ENCODE measurements around the gene TMEM121B.
"Not testable (repeated sequence)": the region's sequence is repeated elsewhere in the genome, so short reads cannot be mapped to it uniquely, and the experiment has no call there.

Gene TMEM121B

DNA sequence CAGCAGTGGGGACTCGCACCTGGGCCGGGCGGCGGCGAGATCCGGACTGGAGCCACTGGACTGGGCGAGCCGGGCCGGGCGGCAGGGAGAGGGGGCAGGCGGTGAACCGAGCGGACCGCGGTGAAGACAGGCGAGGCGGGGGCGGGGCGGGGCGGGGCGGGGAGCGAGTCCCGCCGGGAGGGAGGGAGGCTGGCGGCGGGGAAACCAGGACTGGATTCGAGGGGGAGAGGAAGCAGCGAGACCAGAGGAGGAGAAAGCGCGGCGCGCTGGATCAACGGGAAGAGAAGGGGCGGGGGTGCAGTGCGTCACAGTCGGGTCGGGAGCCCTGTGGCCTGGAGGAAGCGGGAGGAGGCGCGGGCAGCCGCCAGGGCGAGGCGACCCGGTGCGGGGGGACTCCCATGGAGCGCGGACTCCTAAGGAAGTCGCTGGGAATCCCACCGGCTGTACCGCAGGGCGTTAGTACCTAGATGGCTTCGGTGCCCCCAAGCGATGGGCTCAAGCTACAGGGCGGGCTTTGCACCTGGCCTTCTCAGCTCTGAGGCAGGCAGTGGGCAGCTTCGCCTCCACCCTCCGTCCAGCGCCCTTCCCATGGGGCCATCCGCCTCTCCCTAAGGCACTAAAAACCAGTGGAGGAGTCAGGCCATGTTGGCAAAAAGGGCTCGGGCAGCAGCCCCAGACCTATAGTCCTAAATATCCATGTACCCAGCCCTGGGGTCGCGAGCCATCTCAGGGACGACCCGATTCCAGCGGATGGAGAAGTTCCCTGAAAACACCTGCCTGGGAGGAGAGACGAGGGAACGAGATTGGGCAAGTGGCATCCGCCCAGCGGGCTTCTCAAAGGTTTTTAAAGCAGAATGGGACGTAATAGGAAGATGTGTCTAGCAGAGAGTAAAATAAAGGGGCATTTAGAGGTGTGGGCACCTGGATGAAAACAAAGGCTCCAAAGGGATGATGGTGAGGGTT lies at the start of gene TMEM121B:
TMEM121B (minus strand) TSS at position 128 of the 963 bp plus-strand sequence. CDS start 233 bp downstream, outside the sequence.
- peak; percentile 63 for DNase-seq (ENCODE audit: low read depth)

DNA sequence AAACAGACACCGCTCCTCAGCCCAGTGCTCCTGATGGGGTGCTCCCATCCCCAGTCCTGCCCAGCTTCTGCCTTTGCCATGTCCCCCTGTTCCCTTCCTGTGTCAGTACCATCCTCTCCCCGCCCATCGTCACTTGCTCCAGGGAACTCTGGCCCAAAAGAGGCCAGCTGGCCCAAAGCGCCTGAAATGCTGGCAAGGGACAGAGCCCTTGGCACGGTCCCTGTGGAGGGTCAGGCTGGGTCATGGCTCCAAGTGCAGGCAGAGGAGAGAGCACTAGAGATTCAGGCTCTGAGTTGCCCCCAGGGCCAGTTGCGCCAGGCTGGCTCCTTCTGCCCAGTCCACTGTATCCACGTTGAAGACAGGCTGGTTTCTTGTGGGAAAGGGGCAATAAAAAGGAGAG lies 46.3 kb upstream of the TMEM121B start:
- no peak for DNase-seq (ENCODE audit: low read depth)

DNA sequence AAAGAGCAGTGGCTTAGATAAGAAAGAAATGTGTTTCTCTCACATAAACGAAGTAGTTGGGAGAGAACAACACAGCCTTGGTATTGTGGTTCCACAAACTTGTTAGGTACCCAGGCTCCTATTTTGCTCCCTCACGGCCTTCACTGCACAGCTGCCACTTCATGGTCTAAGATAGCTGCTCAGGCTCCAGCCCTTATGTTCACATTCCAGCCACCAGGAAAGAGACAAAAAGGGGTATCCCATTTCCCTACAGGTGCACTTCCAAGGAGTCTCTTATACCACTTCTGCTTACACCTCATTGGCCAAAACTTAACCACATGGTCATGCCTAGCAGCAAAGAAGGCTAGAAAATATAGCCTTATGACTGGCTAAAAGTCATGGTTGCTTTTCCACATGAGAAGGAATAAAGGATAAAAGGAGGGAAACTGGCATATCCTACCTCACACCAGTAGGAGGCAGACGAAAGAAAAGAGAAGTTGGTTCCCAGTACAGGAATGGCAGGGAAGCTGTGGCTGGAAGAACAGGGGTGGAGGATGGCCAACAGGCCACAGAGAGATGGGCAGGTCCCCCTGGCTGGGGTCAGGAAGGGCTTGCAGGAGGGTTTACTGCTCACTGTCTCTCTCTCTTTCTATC lies 43.3 kb upstream of the TMEM121B start:
- peak; percentile 37 for DNase-seq (ENCODE audit: low read depth)

DNA sequence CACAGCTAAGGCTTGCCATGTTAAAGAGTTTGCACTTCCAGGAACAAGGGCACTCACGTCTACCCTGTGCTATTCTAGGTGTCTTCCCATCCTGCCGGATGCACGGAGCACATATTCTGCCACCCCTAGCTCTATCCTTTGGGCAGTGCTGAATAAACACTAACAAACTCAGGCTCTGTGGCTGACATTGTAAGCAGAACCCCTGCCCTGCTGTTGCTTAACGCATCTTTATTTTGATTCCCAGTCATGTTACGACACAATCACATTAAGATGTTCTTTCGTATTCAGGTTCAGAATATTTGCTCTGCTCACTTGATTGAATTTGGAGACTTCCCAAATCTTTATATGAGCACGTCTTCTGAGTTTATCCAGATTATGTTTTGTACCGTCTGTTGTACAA lies 41.6 kb upstream of the TMEM121B start:
- no peak for DNase-seq (ENCODE audit: low read depth)

DNA sequence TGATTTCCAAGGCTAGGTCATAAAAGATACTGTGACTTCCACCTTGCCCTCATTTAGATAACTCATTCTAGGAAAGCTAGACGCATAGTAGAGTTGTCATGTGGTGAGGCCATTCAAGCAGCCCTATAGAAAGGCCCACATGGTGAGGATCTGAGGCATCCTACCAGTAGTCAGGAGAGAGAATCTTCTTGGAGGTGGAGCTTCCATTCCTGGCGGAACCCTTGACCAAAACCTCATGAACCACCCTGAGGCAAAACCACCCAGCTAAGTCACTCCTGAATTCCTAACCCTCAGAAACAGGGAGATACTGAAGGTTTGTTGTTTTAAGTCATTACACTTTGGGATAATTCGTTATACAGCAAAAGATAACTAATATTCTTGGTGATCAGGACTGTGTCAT lies 40.8 kb upstream of the TMEM121B start:
- DNase-seq (ENCODE audit: low read depth): peak; percentile 47

DNA sequence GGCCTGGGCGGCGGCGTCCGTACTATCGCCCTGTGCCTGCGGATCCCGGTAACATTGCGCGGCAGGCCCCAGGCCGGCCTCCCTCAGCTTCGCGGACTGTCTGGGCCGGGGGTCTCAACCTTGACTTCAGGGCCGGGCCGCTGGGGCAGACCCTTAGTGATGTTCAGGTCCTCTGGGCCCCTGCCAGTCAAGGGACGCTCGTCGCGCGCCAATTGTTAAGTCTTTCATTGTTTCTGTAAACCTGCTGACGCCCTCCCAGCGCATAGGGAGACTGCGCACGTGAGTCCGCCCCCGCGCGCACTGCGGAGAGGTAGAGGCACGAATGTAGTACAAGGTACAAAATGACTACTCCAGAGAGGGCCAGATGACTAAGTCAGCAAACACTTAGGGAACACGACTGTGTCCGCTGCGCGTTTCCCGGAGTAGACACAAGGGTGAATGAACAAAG lies 38.4 kb upstream of the TMEM121B start:
- peak; percentile 50 for DNase-seq (ENCODE audit: low read depth)

DNA sequence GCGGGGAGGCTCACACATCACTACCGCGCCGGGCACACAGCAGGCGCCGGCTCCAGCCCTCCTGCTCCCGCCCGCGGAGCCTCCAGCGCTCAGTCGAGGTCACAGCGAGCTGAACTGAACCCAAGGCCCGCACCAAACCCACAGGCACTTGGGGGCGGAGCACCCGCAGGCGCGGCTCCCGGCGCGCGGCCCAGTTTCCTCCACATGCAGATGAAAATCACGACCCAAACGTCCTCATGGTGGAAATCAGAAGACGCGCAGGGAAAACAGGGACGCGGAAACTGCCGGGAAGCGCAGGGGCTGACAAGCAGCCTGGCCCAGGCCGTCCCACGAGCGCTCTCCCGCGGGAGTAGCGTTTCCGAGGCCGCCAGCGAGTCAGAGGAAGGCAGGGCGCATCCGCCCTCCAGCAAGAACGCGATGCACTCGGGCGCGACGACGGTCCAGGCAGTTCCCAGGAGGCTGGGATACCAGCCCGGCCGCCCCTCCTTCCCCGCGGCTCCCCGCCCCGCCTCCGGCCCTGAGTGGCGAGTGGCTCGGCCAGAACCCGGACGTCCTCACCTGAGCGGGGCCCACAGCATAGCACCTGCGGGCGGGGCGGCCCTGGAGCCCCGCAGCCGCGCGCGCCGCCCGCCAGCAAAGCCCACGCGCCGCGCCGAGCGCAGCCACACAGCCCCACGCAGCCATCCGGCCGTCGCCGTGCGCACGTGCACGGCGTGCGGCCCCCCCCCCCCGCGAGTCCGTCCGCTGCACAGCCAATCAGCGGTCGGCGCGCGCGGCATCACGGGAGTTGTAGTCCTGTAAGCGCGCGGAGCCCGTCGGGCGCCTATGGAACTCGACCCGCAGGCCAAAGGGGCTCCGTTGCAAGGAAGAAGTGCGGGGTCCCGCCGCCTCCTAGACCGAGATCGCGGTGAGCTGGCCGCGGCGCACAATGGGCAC lies 37.7 kb upstream of the TMEM121B start, which contains the start of gene HDHD5:
HDHD5 (minus strand) TSS at position 710 of the 936 bp plus-strand sequence; CDS start at position 684, 26 bp downstream.
- peak; percentile 92 for DNase-seq (ENCODE audit: low read depth)

DNA sequence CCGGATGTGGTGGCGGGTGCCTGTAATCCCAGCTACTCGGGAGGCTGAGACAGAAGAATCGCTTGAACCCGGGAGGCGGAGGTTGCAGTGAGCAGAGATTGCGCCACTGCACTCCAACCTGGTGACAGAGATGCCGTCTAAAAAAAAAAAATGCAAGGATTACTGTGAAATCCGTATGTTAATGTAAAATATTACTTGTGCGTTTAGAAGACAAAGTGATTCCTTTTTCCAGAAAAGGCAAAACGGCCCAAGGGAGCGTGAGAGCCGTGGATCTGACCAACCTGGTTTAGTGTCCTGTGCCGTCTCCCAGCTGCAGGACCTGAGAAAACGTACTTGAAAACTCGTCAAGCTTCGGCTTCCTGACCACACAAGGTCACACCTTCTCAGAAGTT lies 37.0 kb upstream of the TMEM121B start:
- DNase-seq (ENCODE audit: low read depth): no peak

DNA sequence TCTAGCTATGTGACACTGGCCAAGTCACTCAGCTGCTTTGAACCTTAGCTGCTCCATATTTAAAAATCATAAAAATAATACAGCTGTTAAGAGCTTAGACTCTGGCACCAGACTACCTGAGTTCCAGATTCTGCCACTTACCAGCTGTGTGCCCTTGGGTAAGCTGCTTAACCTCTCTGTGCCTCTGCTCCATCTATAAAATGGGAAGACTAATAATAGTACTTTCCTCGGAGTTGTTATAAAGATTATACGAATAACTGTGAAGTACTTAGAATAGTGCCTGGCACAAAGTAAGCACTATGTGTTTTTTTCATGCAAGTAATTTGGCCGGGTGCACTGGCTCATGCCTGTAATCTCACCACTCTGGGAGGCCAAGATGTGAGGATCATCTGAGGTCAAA lies 36.6 kb upstream of the TMEM121B start:
- no peak for DNase-seq (ENCODE audit: low read depth)

DNA sequence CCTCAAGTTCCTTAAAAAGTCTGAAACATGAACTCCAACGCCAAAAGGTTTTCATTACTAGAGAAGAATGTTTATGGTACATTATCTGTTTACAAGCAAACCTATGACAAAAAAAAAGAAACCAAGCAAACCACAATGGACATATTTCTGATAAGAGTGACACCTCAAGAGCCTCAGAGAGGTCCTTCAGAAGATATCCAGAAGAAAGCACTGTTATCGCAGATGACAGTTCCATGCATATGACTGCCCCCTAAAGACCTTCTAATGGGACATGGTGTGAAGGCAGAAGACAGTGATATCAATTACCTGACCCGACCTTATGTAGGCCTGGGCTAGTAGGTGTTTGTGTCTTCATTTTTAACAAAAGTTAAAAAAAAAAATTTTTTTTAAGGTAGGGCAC lies 34.8 kb upstream of the TMEM121B start:
- no peak for DNase-seq (ENCODE audit: low read depth)

DNA sequence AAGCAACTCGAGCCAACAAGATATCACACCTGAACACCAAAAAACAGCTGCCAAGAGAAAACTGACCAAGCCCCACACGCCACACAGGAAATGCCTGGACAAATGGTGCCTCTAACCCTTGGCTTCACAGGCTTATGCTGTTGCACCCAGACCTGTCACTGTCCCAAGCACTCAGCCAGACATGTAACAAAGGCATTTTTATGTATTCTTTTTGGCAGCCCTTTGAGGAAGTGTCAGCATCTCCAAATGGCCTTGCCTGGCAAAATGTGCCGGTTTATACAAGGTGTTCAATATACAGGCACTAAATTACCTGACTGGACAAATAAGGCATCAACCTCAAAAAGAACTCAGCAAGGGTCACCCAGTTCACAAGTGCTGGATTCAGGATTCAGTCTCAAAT lies 31.8 kb upstream of the TMEM121B start:
- DNase-seq (ENCODE audit: low read depth): no peak

DNA sequence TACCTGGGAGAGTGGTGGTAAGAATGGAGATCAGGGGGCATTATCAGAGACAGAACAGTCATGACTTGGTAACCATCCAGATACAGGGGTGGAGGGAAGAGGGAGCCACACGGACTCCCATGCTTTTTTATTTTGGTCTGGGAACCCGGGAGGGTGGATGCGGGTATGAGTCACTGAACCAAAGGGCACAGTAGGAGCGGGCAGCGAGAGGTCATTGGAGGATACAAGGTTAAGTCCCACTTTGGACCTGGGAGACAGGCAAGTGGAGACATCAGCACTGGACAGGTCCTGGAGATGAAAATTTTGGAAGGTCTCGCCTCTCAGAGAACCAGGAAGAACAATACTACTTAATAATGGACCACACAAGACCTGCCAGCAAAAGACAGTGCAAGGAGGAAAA lies 31.2 kb upstream of the TMEM121B start:
- no peak for DNase-seq (ENCODE audit: low read depth)

DNA sequence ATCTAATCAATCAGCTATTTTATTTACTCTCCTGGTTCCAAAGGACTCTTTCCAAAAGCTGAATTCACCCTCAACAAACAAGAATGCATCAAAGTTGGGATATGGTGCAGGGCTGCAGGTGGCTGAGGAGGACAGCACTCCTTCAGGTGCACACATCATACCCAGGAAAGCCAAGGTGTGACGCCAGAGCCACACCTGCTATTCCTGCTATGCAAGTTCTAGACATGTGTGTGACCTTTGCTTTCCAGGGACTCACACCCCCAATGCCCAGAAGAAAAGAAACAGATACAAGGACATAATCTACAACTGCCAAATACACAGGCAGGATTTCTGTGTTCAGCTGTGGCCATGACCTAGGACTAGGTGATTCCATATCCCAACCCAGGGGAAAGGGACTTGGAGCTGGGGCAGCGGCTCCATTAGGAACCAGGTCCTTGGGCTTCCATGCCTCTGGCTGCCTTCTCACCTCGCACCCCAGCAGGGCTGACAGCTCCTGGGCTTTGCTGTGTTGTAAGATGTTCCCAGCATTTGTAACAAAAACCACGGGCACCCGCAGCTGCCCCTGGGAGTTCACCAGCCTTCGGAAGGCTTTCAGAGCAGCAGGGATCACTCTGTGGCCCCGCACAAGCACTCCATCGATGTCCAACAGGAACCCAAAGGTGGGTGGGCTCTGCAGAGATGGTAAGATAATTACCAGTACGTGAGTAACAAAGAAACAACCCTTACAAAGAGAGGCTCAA lies 28.1 kb upstream of the TMEM121B start:
- no peak for DNase-seq (ENCODE audit: low read depth)

DNA sequence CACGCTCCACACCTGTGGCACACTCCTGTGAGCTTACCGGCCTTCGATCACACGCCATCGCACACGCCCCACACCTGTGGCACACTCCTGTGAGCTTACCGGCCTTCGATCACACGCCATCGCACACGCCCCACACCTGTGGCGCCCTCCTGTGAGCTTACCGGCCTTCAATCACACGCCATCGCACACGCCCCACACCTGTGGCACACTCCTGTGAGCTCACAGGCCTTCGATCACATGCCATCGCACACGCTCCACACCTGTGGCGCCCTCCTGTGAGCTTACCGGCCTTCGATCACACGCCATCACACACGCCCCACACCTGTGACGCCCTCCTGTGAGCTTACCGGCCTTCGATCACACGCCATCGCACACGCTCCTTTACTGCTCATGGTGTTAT lies 26.3 kb upstream of the TMEM121B start:
- DNase-seq (ENCODE audit: low read depth): not testable (repeated sequence)

DNA sequence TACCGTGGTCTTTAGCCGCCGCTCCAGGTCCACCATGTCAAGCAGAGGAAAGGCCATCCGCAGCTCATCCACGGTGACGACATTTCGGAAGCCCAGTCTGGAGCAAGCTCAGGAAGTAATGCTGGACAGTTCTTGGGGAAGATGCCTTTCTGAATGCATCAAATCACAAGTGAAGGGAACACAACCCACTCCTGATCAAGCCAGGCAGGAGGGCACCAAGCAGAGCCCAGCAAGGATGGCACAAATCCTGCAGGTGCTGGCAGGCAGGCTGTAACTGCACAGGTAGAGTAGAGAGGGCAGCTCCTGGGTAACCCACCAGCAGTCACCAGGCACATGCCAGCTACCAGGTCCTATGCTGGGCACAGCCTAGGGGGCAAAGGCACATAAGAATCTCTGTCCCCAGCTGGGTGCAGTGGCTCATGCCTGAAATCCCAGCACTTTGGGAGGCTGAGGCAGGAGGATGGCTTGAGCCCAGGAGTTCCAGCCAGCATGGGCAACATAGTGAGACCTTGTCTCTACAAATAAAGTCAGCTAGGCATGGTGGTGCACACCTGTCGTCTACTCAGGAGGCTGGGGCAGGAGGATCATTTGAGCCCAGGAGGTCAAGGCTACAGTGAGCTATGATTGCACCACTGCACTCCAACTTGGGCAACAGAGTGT lies 24.0 kb upstream of the TMEM121B start:
- DNase-seq (ENCODE audit: low read depth): no peak

DNA sequence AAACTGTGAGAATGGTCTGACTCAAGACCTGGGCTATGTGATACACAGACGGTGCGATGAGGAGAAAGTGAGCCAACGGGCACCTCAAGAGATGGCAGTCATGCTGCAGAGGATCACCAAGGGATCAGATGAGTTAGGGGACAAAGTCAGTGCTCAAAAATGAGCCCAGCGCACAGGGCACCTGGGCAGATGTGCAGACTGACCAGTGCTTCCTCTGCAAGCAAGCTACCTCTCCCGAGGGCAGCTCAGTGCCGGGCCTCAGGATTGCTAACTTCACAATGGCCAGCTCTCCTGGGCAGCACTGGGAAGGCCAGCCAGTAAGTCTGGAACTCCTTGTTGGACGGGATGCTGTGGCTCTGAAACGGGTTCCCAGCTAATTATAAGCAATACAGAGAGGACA lies 22.7 kb upstream of the TMEM121B start:
- no peak for DNase-seq (ENCODE audit: low read depth)

DNA sequence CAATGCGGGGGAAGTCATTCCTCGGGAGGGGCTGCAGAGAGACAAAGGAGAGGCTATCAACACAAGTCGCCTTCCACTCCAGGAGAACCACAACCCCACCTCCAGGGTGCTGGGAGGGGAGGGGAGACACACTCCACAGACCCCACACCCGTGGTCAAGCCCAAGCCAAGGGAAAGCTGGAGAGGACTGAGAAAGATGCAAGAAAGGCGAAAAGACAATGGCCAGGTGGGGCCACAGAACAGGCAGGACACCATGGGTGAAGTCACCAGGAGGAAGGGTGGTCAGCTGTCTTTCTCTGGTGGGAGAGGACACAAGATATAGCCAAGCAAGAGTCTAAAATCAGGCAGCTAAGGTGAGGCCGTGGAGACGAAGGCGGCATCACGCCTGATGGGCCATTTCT lies 21.9 kb upstream of the TMEM121B start:
- DNase-seq (ENCODE audit: low read depth): no peak

DNA sequence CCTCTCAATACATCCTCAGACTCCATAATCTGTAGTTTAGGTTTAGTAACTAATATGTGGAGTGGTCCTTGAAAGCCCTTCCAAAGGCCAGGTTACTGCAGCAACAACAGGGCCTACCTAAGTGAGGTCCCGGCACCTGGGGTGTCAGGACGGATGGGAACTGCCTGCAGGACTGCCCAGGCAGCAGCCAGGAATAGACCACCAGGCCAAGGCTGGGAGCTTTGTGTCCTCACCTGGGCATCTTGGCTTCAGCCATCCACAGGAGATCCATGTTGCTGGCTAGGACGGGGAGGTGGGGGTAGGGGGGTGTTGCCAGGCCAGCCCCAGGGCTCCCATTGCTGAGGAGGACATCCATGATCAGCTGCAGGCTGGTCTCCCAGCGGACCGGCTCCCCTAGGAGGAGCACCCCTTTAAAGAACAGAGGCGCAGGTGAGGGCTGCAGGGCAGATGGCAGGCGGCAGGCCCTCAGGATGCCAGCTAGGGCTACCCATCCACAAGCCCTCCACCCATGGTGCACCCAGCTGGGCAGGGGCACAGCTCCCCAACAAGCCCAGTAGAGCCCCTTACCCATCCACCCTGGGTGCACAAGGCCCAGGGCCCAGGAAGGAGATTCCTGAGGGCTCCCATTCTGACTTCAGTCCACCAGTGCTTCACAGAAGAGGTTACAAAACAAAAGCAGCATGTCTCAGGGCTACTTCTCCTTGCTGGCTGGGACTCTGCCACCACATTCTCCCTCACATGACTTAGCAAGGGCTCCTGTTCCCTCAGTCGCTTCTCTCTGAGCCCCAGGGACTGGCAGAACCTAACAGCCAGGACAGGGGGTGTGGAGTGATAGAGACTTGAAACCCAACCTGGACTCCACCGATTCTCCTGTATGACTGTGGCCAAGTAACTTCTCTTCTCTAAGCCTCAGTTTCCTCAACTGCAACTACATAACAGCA lies 19.9 kb upstream of the TMEM121B start:
- DNase-seq (ENCODE audit: low read depth): no peak

DNA sequence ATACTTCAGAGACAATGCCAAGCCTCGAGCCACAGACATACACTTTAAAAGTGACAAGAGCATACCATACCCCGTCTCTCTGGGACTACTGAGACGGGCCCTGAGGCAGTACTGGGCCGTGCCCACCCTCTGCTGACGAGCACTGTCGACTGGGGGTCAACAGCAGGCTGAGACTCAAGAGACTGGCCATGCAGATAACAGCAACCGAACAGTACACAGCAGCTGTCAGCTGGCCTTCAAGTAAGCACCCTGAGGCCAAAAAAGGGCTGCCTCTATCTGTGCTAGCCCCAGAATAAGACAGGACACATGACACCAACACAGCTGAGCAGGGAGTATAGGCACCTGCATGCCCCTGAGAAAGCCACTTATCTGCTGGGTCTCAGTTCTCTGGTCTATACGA lies 18.9 kb upstream of the TMEM121B start:
- no peak for DNase-seq (ENCODE audit: low read depth)

DNA sequence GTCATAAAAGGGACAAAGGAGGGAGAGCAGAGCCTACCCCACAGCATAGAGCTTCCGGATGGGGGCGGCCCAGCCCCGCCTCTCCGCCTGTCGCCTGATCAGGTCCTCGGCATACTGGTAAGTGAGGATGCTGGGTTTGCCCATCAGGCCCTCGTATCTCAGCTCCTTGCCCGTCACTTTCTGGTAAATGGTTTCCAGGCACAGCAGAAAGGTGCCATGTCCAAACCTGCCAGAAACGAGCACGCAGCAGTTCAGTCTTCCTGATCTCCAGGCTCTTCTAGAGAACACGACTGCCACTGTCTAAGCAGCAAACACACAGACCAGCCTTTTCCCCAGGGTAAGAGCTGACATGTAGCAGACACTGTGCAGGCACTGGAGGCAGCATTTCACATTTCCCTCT lies 17.4 kb upstream of the TMEM121B start:
- no peak for DNase-seq (ENCODE audit: low read depth)
